ENCODE measurements around the gene TUBGCP2. TPM values are rescaled to one million over a fixed set of nuclear protein-coding genes. Genes with fewer than 3 reads are reported as not detected.
A peak's percentile ranks its signal among the peaks of the same experiment; 100 is the strongest.
"Not testable (repeated sequence)": the region's sequence is repeated elsewhere in the genome, so short reads cannot be mapped to it uniquely, and the experiment has no call there.

Gene TUBGCP2
- total and polyA plus RNA-seq, 2 of the 13 experiments (the other 11 are each of a cell fraction or from before 2014, with no cell fraction given), result 21.3 to 34.5 TPM

- TF ChIP-seq EZH2 (conservative IDR thresholded peaks at IDR 0.05; ENCODE audit: low read depth, low read length) (0 out of 2 replicates have a peak, but pooled peaks have one; percentile 20), ZFP37 (CRISPR knock-in tag; IDR thresholded peaks at IDR 0.05; ENCODE audit: borderline replicate concordance) (no peak)
- FAIRE-seq (no peak), DNase-seq (ENCODE audit: low spot score) (no peak), ATAC-seq (no peak)
- 0 out of 2 replicates have a peak, but pooled peaks cover 3% of the 10 kb centered on the region for H4K20me1 ChIP-seq (ENCODE audit: insufficient read depth, low read length)
- H3K4me2 ChIP-seq (ENCODE audit: low read depth, low read length), result no peak overlapping the region
- no peaks in the 10 kb centered on the region for H3K36me3 ChIP-seq (replicated peaks in 1 of 2; ENCODE audit: control insufficient read depth in 1 of 2, insufficient read depth in 2 of 2, low read length in 2 of 2)
- peaks cover 11 to 62% of the 10 kb centered on the region in 2 experiments for H3K27me3 ChIP-seq (ENCODE audit: control insufficient read depth in 1 of 2, insufficient read depth in 2 of 2, low read length in 2 of 2)
- in situ Hi-C loops (cut with HindIII; ENCODE audit: extremely low pct_ligation_motif_present, low pct_unique_long_range_greater_than_20kb) (no loop called here), intact Hi-C loops (cut with micrococcal nuclease; ENCODE audit: unreplicated experiment) (no loop called here)
- no peak overlapping the region for H3K27ac ChIP-seq (ENCODE audit: extremely low read length, insufficient read depth, low read length)
- no peaks in the 10 kb centered on the region for H3K4me1 ChIP-seq (ENCODE audit: insufficient read depth, low read length)
- no TSS peak for BruUV-seq (replicated peaks)
- ChIA-PET CTCF (ENCODE audit: low intra/inter-chr PET ratio, low total read pairs) (no interaction called here), POLR2A (no interaction called here)
- no peak overlapping the region for H3K9ac ChIP-seq (ENCODE audit: insufficient read depth, low read depth, low read length)
- no peak overlapping the region for H2AFZ ChIP-seq (ENCODE audit: low read length)
- H3K4me3 ChIP-seq (replicated peaks in 1 of 3; ENCODE audit: insufficient read depth in 1 of 3, low read depth in 2 of 3, low read length in 3 of 3), result no peak overlapping the region
- no peaks in the 10 kb centered on the region for H3K9me3 ChIP-seq (ENCODE audit: low read length)
- H3K79me2 ChIP-seq (ENCODE audit: insufficient read depth, low read length), result no peaks in the 10 kb centered on the region
- WGBS (ENCODE audit: low lambda C conversion rate), result 16% methylated on average over 10 of the region's 48 CpGs
Observed at GRCh38 chr10:133235265-133235855, 73.3 kb downstream of the TUBGCP2 start.

DNA sequence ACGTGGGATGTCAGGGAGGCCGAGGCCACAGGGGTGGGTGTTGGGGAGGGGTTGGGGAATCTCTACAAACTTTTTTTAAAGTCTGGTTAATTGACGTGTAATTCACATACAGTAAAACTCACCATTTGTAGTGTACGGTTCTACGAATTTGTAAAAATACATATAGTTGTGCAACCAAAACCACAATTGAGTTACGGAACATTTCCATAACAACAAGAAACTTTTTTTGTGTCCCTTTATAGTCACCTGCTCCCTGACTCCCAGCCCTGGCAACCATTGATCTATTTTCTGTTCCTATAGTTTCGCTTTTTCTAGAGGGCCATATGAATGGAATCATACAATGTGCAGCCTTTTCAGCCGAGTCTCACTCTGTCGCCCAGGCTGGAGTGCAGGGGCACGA lies 73.9 kb downstream of the TUBGCP2 start:
- CTCF ChIA-PET (ENCODE audit: low intra/inter-chr PET ratio, low total read pairs); H3K4me2 ChIP-seq (ENCODE audit: low read depth, low read length); H3K9me3 ChIP-seq (ENCODE audit: low read length); H3K4me3 ChIP-seq (replicated peaks in 1 of 3; ENCODE audit: insufficient read depth in 1 of 3, low read depth in 2 of 3, low read length in 3 of 3); FAIRE-seq; in situ Hi-C loops (cut with HindIII; ENCODE audit: extremely low pct_ligation_motif_present, low pct_unique_long_range_greater_than_20kb); H3K79me2 ChIP-seq (ENCODE audit: insufficient read depth, low read length); H4K20me1 ChIP-seq (ENCODE audit: insufficient read depth, low read length); intact Hi-C loops (cut with micrococcal nuclease; ENCODE audit: unreplicated experiment); BruUV-seq (replicated peaks); H2AFZ ChIP-seq (ENCODE audit: low read length); H3K27ac ChIP-seq (ENCODE audit: extremely low read length, insufficient read depth, low read length); ATAC-seq; DNase-seq (ENCODE audit: low spot score); H3K4me1 ChIP-seq (ENCODE audit: insufficient read depth, low read length); H3K36me3 ChIP-seq (replicated peaks in 1 of 2; ENCODE audit: control insufficient read depth in 1 of 2, insufficient read depth in 2 of 2, low read length in 2 of 2); POLR2A ChIA-PET; H3K9ac ChIP-seq (ENCODE audit: insufficient read depth, low read depth, low read length): not testable (repeated sequence)
- 25% methylated on average over 9 of the region's 10 CpGs for WGBS (ENCODE audit: low lambda C conversion rate)
- H3K27me3 ChIP-seq (ENCODE audit: control insufficient read depth in 1 of 2, insufficient read depth in 2 of 2, low read length in 2 of 2), result peaks cover 9 to 62% of the 10 kb centered on the region in 2 experiments
